Sigmoid colon (tissue), 7 donors: Measurements from ENCODE around the gene TRIM54. TPM values are rescaled to one million over a fixed set of nuclear protein-coding genes. Genes with fewer than 3 reads are reported as not detected.

Experiments
- DNase-seq: peaks from one replicate; pipeline ENCODE4 v3.0.0-alpha.2; 2019
- H3K27ac ChIP-seq, 4 donors: fragments of 200-600 bp; sonication (generic); one replicate each; pipeline ENCODE4 v1.5.1; 2016 to 2019; ENCODE audit warnings: mild to moderate bottlenecking in 1 of 4
- H3K27me3 ChIP-seq, 3 donors: fragments of 200-600 bp; sonication (generic); one replicate each; pipeline ENCODE4 v1.5.1; 2019; ENCODE audit warnings: mild to moderate bottlenecking in 1 of 3
- H3K36me3 ChIP-seq, 4 donors: fragments of 200-600 bp; sonication (generic); one replicate each; pipeline ENCODE4 v1.5.1; 2016 to 2019
- H3K4me1 ChIP-seq, 4 donors: fragments of 200-600 bp; sonication (generic); one replicate each; pipeline ENCODE4 v1.5.1; 2017 to 2019
- H3K4me3 ChIP-seq, 4 donors: fragments of 200-600 bp; sonication (generic); one replicate each; pipeline ENCODE4 v1.5.1; 2017 to 2019; ENCODE audit warnings: mild to moderate bottlenecking in 2 of 4, moderate library complexity in 1 of 4
- H3K9me3 ChIP-seq, 4 donors: fragments of 200-600 bp in 3 of 4; sonication (generic) in 3 of 4; one replicate each; pipeline versions ENCODE4 v1.5.1 to v1.6.1; 2013 to 2019
- EP300 ChIP-seq, 4 donors: sonication (generic); formaldehyde crosslinking; IDR thresholded peaks; one replicate each; pipeline ENCODE4 v1.6.1; 2017; ENCODE audit warnings: antibody characterized with exemption in 4 of 4
- POLR2A ChIP-seq, 2 donors: fragments of 450-650 bp; IDR thresholded peaks; one replicate each; pipeline ENCODE4 v1.6.1; 2016; ENCODE audit warnings: antibody characterized with exemption in 2 of 2, mild to moderate bottlenecking in 2 of 2, moderate library complexity in 2 of 2
- POLR2AphosphoS5 ChIP-seq, 4 donors: sonication (generic); formaldehyde crosslinking; IDR thresholded peaks; one replicate each; pipeline ENCODE4 v1.6.1; 2017; ENCODE audit warnings: antibody characterized with exemption in 4 of 4
- WGBS, 2 donors: extraction: QIAGEN DNeasy Blood & Tissue Kit; methylation state at CpG; one replicate each; pipeline ENCODE4 v1.1.7; 2013; 5-methylcytosine and 5-hydroxymethylcytosine counted together
- intact Hi-C: fragments of 100-400 bp; cut with DNase I; formaldehyde crosslinking; loops from one replicate; pipeline ENCODE4 v1.15.1; 2023
- polyA plus RNA-seq, 3 donors: library from polyadenylated mRNA; stranded (reverse); fragments of 200-250 nt; gene quantifications; one replicate each; pipeline ENCODE4 v1.2.3, GENCODE V29; 2013
- total RNA-seq, 4 donors: library from RNA; depleted of rRNA; stranded (reverse); fragments of >200 nt; gene quantifications; one replicate each; pipeline ENCODE4 v1.1.0, GENCODE V29; 2016
- TF ChIP-seq, protein P1 (sequence below), 4 experiments: fragments of 450-650 bp in 3 of 4; fragments of 200-600 bp in 1 of 4; IDR thresholded peaks; one replicate each; pipeline ENCODE4 v1.5.1; 2016 to 2019; ENCODE audit warnings: antibody characterized with exemption in 4 of 4, mild to moderate bottlenecking in 3 of 4, moderate library complexity in 2 of 4
- donor health status: healthy with polysubstance abuse.
- donor health status: Bipolar disorder and iron deficiency.
- donor health status: healthy.

TRIM54 gene
- total and polyA plus RNA-seq, 7 donors, result 0.16 to 0.46 (median 0.41) TPM; not detected in 4

DNA sequence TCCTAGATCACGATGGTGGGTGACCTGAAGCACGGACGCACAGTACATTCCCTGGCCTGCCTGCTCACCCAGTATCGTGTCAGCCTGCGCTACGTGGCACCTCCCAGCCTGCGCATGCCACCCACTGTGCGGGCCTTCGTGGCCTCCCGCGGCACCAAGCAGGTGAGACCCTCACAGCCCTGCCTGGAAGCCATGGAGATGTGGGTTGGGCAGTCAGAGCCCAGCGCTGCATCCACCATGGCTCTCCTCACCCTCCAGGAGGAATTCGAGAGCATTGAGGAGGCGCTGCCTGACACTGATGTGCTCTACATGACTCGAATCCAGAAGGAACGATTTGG lies 39.6 kb upstream of the TRIM54 start:
- no peak overlapping the region for H3K27ac ChIP-seq

DNA sequence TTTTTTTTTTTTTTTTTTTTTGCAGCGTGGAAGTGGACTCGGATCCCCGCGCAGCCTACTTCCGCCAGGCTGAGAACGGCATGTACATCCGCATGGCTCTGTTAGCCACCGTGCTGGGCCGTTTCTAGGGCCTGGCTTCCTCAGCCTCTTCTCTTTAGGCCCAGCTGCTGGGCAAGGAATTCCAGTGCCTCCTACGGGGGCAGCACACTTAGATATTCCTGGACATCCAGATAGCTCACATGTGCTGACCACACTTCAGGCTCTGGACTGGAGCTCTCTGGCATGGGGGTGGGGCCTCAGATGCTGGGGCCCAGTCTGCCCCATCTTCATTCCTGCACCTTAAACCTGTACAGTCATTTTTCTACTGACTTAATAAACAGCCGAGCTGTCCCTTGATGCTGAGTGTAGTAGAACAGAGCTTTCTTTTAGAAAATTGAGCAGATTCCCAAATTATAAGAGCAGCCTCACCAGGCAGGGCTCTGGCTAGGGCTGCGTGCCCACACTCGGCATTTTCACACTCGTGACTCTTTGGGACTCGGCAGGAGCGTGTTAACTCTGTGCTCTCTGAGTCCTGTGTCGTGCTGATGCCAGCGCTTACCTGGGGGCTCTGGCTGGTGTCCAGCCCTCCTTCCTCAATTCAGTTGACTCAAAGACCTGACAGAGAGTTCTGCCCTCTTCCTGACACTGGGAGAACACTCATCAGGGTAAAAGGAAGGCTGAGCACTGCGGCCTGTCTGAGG lies 38.7 kb upstream of the TRIM54 start:
- no peak for DNase-seq
- no peaks in the 10 kb centered on the region for H3K4me1 ChIP-seq
- TF ChIP-seq, protein P1, sequence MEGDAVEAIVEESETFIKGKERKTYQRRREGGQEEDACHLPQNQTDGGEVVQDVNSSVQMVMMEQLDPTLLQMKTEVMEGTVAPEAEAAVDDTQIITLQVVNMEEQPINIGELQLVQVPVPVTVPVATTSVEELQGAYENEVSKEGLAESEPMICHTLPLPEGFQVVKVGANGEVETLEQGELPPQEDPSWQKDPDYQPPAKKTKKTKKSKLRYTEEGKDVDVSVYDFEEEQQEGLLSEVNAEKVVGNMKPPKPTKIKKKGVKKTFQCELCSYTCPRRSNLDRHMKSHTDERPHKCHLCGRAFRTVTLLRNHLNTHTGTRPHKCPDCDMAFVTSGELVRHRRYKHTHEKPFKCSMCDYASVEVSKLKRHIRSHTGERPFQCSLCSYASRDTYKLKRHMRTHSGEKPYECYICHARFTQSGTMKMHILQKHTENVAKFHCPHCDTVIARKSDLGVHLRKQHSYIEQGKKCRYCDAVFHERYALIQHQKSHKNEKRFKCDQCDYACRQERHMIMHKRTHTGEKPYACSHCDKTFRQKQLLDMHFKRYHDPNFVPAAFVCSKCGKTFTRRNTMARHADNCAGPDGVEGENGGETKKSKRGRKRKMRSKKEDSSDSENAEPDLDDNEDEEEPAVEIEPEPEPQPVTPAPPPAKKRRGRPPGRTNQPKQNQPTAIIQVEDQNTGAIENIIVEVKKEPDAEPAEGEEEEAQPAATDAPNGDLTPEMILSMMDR (IDR thresholded peaks at IDR 0.05), result no peak
- TF ChIP-seq EP300 (IDR thresholded peaks at IDR 0.05), result no peak
- no peak for TF ChIP-seq POLR2AphosphoS5 (IDR thresholded peaks at IDR 0.05)
- no peak for TF ChIP-seq POLR2A (IDR thresholded peaks at IDR 0.05)
- H3K27me3 ChIP-seq, result no peaks in the 10 kb centered on the region
- intact Hi-C loops, result no loop called here
- no peak overlapping the region for H3K27ac ChIP-seq
- peaks cover under 1 to 62% (median 40%) of the 10 kb centered on the region in 4 donors for H3K36me3 ChIP-seq
- H3K9me3 ChIP-seq, result no peaks in the 10 kb centered on the region
- WGBS, 2 donors, result 91 to 93% methylated on average over 19 of the region's 19 CpGs
- H3K4me3 ChIP-seq, result no peak overlapping the region

More for the DNA sequence above, 39.6 kb upstream of the TRIM54 start:
- H3K9me3 ChIP-seq, result no peaks in the 10 kb centered on the region
- TF ChIP-seq POLR2AphosphoS5 (IDR thresholded peaks at IDR 0.05) (no peak), EP300 (IDR thresholded peaks at IDR 0.05) (no peak), POLR2A (IDR thresholded peaks at IDR 0.05) (no peak)
- TF ChIP-seq, protein P1 (IDR thresholded peaks at IDR 0.05), result no peak
- intact Hi-C loops, result no loop called here
- no peak overlapping the region for H3K4me3 ChIP-seq
- peaks cover 8 to 72% (median 49%) of the 10 kb centered on the region in 4 donors for H3K36me3 ChIP-seq
- 97 to 98% methylated on average over 16 of the region's 16 CpGs for WGBS, 2 donors
- H3K27me3 ChIP-seq, result no peaks in the 10 kb centered on the region
- no peaks in the 10 kb centered on the region for H3K4me1 ChIP-seq
- no peak for DNase-seq

DNA sequence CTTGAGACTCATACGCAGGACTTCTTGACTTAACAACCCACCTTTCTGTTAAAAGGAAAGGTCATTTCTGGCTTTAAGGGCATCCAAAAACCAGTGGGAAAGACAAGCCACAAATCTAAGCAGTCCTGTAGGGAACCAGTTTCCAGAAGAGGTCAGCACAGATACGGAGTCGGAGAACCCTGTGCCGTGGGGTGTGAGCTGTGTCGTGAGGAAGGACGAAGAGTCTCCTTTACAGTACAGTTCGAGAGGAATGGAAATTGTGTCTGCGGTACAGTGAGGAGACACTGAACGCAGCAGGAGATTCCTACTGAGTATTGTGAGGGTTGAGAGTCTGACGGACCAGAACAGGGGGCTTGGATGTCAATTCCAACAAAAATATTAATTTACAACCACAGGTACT lies 37.1 kb upstream of the TRIM54 start:
- no peaks in the 10 kb centered on the region for H3K9me3 ChIP-seq

DNA sequence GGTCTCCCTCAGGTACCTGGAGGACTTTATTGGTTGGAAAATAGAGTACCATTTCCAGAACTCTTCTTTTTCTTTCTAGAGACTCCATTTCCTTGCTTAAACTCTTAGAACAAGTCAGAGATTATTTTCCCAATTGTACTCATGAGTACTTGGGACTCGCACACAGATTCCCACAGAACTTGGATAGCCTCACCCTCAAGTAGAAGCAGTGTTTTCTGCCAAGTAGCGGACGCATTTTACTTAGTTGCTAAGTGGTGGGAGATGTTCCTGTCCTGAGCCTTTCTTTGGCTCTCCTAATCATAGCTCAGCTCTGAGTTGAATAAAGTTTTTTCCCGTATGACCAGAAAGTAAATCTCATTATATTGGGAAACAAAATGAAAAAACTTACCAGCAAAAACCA lies 36.6 kb upstream of the TRIM54 start:
- H3K27me3 ChIP-seq, result peaks cover 0 to 10% (median 0%) of the 10 kb centered on the region in 3 donors
- DNase-seq, result no peak
- TF ChIP-seq POLR2AphosphoS5 (IDR thresholded peaks at IDR 0.05) (no peak), POLR2A (IDR thresholded peaks at IDR 0.05) (no peak), EP300 (IDR thresholded peaks at IDR 0.05) (no peak)
- TF ChIP-seq, protein P1 (IDR thresholded peaks at IDR 0.05), result no peak
- H3K27ac ChIP-seq, result no peak overlapping the region
- 83 to 87% methylated on average over 4 of the region's 4 CpGs for WGBS, 2 donors
- H3K4me3 ChIP-seq, result no peak overlapping the region
- H3K36me3 ChIP-seq, result peaks cover 0 to 41% (median 25%) of the 10 kb centered on the region in 4 donors
- intact Hi-C loops, result no loop called here
- H3K9me3 ChIP-seq, result no peaks in the 10 kb centered on the region
- H3K4me1 ChIP-seq, result peaks cover 0 to 10% (median 5%) of the 10 kb centered on the region in 4 donors

More for the DNA sequence above, 37.1 kb upstream of the TRIM54 start:
- DNase-seq, result no peak
- Histone ChIP-seq H3K27me3 (peaks cover 0 to 5% (median 0%) of the 10 kb centered on the region in 3 donors), H3K4me3 (no peak overlapping the region), H3K27ac (no peak overlapping the region), H3K36me3 (peaks cover 0 to 46% (median 29%) of the 10 kb centered on the region in 4 donors), H3K4me1 (peaks cover 0 to 7% (median 3%) of the 10 kb centered on the region in 4 donors)
- WGBS, 2 donors, result 80 to 83% methylated on average over 10 of the region's 10 CpGs
- intact Hi-C loops, result no loop called here
- TF ChIP-seq POLR2AphosphoS5 (IDR thresholded peaks at IDR 0.05) (no peak), POLR2A (IDR thresholded peaks at IDR 0.05) (no peak), EP300 (IDR thresholded peaks at IDR 0.05) (no peak)
- TF ChIP-seq, protein P1 (IDR thresholded peaks at IDR 0.05), result no peak
